ENCODE measurements around the gene PRKCA. TPM values are rescaled to one million over a fixed set of nuclear protein-coding genes. Genes with fewer than 3 reads are reported as not detected.

Gene PRKCA
- total and polyA plus RNA-seq, 2 donors (not counting 3 experiments of a cell fraction or from before 2014, with no cell fraction given): 7.5 to 34.2 TPM

DNA sequence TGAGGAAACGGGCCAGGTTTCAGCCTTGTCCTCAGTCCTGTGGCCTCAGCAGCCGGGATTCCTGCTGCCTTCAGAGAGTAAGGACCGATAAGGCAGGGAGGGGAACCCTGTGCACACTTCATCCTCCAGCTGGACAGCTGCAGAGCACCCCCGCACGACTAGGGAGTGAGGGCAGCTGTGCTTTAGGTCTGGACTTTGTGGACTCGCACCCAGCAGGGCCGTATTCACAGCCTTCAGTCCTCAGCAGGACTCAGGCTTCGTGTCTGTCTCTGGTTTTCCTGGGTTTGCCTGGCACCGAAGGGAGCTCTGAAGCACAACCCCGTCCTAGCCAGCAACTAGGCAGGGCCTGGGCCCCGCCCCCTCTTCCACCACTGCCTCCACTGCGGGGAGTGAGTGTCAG is 486.7 kb downstream of the PRKCA start:
- Histone ChIP-seq H3K4me2 (ENCODE audit: insufficient read depth, low read length) (no peak overlapping the region), H3K9me1 (replicated peaks; ENCODE audit: control insufficient read depth, extremely low read depth, insufficient read depth, low read length) (no peaks in the 10 kb centered on the region), H2AFZ (ENCODE audit: low read depth, low read length) (no peak overlapping the region), H3K79me2 (ENCODE audit: control insufficient read depth, insufficient read depth, low read length) (no peaks in the 10 kb centered on the region), H4K20me1 (replicated peaks; ENCODE audit: control insufficient read depth, extremely low read depth, insufficient read depth, low read length) (no peaks in the 10 kb centered on the region), H3K4me3 (replicated peaks in 1 of 3; ENCODE audit: insufficient read depth in 1 of 3, low read depth in 1 of 3, low read length in 3 of 3) (no peak overlapping the region), H3K4me1 (ENCODE audit: control insufficient read depth, extremely low read depth, insufficient read depth, low read length) (no peaks in the 10 kb centered on the region), H3K36me3 (ENCODE audit: control insufficient read depth in 2 of 2, extremely low read depth in 1 of 2, insufficient read depth in 2 of 2, low read length in 2 of 2) (peaks cover 2 to 3% of the 10 kb centered on the region in 2 experiments), H3K9ac (replicated peaks; ENCODE audit: extremely low read depth, insufficient read depth, low read length) (no peak overlapping the region), H3K9me3 (replicated peaks; ENCODE audit: control insufficient read depth, insufficient read depth, low read length) (no peaks in the 10 kb centered on the region), H3K27ac (ENCODE audit: insufficient read depth, low read depth, low read length) (no peak overlapping the region), H3K27me3 (ENCODE audit: control insufficient read depth in 2 of 2, insufficient read depth in 2 of 2, low read length in 2 of 2) (no peaks in the 10 kb centered on the region)
- DNase-seq (ENCODE audit: low read depth, low spot score) (no peak), FAIRE-seq (no peak)
- dilution Hi-C loops (cut with MboI; ENCODE audit: extremely low pct_ligation_motif_present, low sequenced_read_pairs) (no loop called here), intact Hi-C loops (cut with micrococcal nuclease) (no loop called here)
- ChIA-PET POLR2A (no interaction called here), CTCF (no interaction called here)
- BruUV-seq (replicated peaks): no TSS peak
- TF ChIP-seq GATA2 (IDR thresholded peaks at IDR 0.05; ENCODE audit: insufficient read depth, insufficient read length, low read depth, low read length) (no peak), POLR2A (IDR thresholded peaks at IDR 0.05; ENCODE audit: low read depth, low read length) (no peak), FOS (IDR thresholded peaks at IDR 0.05; ENCODE audit: borderline replicate concordance, insufficient read depth, low read length) (no peak), EZH2 (IDR thresholded peaks at IDR 0.05; ENCODE audit: borderline replicate concordance, low read depth, low read length, severe bottlenecking) (no peak), JUN (IDR thresholded peaks at IDR 0.05; ENCODE audit: borderline replicate concordance, insufficient read depth, insufficient read length, low read depth) (no peak), POLR2AphosphoS5 (IDR thresholded peaks at IDR 0.05; ENCODE audit: insufficient read depth, low read depth, low read length) (no peak), MYC (IDR thresholded peaks at IDR 0.05; ENCODE audit: low read depth, low read length) (no peak)
- TF ChIP-seq, protein P1, sequence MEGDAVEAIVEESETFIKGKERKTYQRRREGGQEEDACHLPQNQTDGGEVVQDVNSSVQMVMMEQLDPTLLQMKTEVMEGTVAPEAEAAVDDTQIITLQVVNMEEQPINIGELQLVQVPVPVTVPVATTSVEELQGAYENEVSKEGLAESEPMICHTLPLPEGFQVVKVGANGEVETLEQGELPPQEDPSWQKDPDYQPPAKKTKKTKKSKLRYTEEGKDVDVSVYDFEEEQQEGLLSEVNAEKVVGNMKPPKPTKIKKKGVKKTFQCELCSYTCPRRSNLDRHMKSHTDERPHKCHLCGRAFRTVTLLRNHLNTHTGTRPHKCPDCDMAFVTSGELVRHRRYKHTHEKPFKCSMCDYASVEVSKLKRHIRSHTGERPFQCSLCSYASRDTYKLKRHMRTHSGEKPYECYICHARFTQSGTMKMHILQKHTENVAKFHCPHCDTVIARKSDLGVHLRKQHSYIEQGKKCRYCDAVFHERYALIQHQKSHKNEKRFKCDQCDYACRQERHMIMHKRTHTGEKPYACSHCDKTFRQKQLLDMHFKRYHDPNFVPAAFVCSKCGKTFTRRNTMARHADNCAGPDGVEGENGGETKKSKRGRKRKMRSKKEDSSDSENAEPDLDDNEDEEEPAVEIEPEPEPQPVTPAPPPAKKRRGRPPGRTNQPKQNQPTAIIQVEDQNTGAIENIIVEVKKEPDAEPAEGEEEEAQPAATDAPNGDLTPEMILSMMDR (IDR thresholded peaks at IDR 0.05; ENCODE audit: extremely low read depth in 1 of 2, insufficient read depth in 1 of 2, low read depth in 1 of 2, low read length in 2 of 2): no peak
- TF ChIP-seq, protein P2, sequence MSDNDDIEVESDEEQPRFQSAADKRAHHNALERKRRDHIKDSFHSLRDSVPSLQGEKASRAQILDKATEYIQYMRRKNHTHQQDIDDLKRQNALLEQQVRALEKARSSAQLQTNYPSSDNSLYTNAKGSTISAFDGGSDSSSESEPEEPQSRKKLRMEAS (IDR thresholded peaks at IDR 0.05; ENCODE audit: insufficient read depth, insufficient read length): no peak

All from endothelial cell of umbilical vein (primary cell).